Activated T-cell treated with anti-CD3 and anti-CD28 coated beads, Interleukin-2, amount 50 U/mL, for 4 hours (primary cell): ENCODE measurements around the gene HBB. TPM values are rescaled to one million over a fixed set of nuclear protein-coding genes. Genes with fewer than 3 reads are reported as not detected.
"Not testable (repeated sequence)": the region's sequence is repeated elsewhere in the genome, so short reads cannot be mapped to it uniquely, and the experiment has no call there.

ENCODE experiments used
- ATAC-seq, 2 donors: fragments of 200-7000 bp; cut with Tn5 transposase; one replicate each; pipeline ENCODE4 v1.10.0; 2021
- DNase-seq: peaks from one replicate; pipeline ENCODE4 v3.0.0-alpha.2; 2020
- H3K27me3 Mint-ChIP-seq: one replicate; pipeline ENCODE4 v1.8.0; 2021; ENCODE audit warnings: low read depth, mixed read lengths
- H3K36me3 Mint-ChIP-seq: one replicate; pipeline ENCODE4 v1.8.0; 2022; ENCODE audit warnings: mixed read lengths; ENCODE audit not compliant: insufficient read depth
- H3K4me1 Mint-ChIP-seq: one replicate; pipeline ENCODE4 v1.8.0; 2021; ENCODE audit warnings: low read depth, mixed read lengths
- H3K4me3 Mint-ChIP-seq: one replicate; pipeline ENCODE4 v1.8.0; 2021; ENCODE audit warnings: mild to moderate bottlenecking, moderate library complexity, mixed read lengths
- H3K9me3 Mint-ChIP-seq: one replicate; pipeline ENCODE4 v1.8.0; 2021; ENCODE audit warnings: mixed read lengths
- total RNA-seq, 3 donors: library from RNA; stranded (reverse); gene quantifications; one replicate each; pipeline ENCODE4 v1.2.1, GENCODE V29; 2021

The HBB gene
- not detected for total RNA-seq

DNA sequence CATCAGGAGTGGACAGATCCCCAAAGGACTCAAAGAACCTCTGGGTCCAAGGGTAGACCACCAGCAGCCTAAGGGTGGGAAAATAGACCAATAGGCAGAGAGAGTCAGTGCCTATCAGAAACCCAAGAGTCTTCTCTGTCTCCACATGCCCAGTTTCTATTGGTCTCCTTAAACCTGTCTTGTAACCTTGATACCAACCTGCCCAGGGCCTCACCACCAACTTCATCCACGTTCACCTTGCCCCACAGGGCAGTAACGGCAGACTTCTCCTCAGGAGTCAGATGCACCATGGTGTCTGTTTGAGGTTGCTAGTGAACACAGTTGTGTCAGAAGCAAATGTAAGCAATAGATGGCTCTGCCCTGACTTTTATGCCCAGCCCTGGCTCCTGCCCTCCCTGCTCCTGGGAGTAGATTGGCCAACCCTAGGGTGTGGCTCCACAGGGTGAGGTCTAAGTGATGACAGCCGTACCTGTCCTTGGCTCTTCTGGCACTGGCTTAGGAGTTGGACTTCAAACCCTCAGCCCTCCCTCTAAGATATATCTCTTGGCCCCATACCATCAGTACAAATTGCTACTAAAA is at the start of gene HBB:
Gene HBB (minus strand): TSS at position 340 of the 579 bp plus-strand sequence. CDS start 50 bp downstream, at position 290.
- H3K36me3 Mint-ChIP-seq: no peaks in the 10 kb centered on the region
- no peaks in the 10 kb centered on the region for H3K4me1 Mint-ChIP-seq
- no peaks in the 10 kb centered on the region for H3K27me3 Mint-ChIP-seq
- DNase-seq (no peak), ATAC-seq (no peak)
- H3K4me3 Mint-ChIP-seq: no peak within 1 kb of the TSS
- H3K9me3 Mint-ChIP-seq: no peaks in the 10 kb centered on the region

GRCh38 chr11:5275369-5276110 is 48.7 kb upstream of the HBB start:
- no peak for ATAC-seq
- Mint-ChIP-seq H3K4me3 (no peak overlapping the region), H3K36me3 (no peaks in the 10 kb centered on the region), H3K27me3 (peaks cover 2% of the 10 kb centered on the region), H3K9me3 (no peaks in the 10 kb centered on the region), H3K4me1 (no peaks in the 10 kb centered on the region)
- DNase-seq: no peak

GRCh38 chr11:5274395-5274794 is 47.5 kb upstream of the HBB start:
- no peaks in the 10 kb centered on the region for H3K9me3 Mint-ChIP-seq

DNA sequence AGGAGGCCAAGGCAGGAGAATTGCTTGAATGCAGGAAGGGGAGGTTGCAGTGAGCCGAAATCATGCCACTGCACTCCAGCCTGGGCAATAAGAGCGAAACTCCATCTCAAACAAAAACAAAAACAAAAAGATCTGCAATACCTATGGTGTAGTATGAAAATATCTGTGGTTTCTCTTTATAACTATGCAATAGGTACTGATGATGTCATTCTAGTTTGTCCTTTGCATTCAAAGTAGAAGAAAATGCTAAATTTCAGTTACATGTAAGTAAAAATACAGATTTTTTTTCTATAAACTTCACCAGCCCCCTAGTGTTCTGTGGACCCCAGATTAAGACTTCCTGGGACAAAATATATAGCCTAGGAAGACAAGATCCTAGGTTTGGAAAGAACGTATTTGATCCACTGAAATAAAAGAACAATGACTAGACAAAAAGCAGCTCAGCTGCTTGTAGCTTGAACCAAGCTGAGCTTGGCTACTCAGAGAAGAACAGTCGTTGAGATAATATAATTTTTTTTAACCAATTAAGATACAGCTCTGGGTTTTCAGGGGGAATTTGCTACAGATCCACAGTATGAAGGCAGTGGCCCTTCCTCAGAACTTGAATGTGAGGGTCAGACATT is 45.6 kb upstream of the HBB start:
- ATAC-seq (no peak), DNase-seq (no peak)
- Mint-ChIP-seq H3K9me3 (no peaks in the 10 kb centered on the region), H3K27me3 (peaks cover 2% of the 10 kb centered on the region), H3K4me3 (no peak overlapping the region), H3K36me3 (no peaks in the 10 kb centered on the region), H3K4me1 (no peaks in the 10 kb centered on the region)

More at GRCh38 chr11:5274395-5274794, 47.5 kb upstream of the HBB start:
- no peak for DNase-seq
- no peaks in the 10 kb centered on the region for H3K4me1 Mint-ChIP-seq
- ATAC-seq: no peak
- H3K36me3 Mint-ChIP-seq: no peaks in the 10 kb centered on the region
- peaks cover 2% of the 10 kb centered on the region for H3K27me3 Mint-ChIP-seq
- H3K4me3 Mint-ChIP-seq: no peak overlapping the region

- peaks cover 2% of the 10 kb centered on the region for H3K27me3 Mint-ChIP-seq
- H3K9me3 Mint-ChIP-seq: peaks cover 3% of the 10 kb centered on the region
- ATAC-seq: no peak
Observed at GRCh38 chr11:5269715-5270147, 42.9 kb upstream of the HBB start, which contains the start of gene HBE1. Gene HBE1, minus strand, starts transcription at chr11:5269945. Its CDS starts 55 bp downstream, at chr11:5269890.

GRCh38 chr11:5267033-5267563 is 40.2 kb upstream of the HBB start:
- H3K36me3 Mint-ChIP-seq: no peaks in the 10 kb centered on the region
- H3K4me1 Mint-ChIP-seq: no peaks in the 10 kb centered on the region
- no peak for DNase-seq
- ATAC-seq: no peak
- H3K4me3 Mint-ChIP-seq: no peak overlapping the region
- H3K9me3 Mint-ChIP-seq: peaks cover 3% of the 10 kb centered on the region
- peaks cover 2% of the 10 kb centered on the region for H3K27me3 Mint-ChIP-seq

More at GRCh38 chr11:5269715-5270147, 42.9 kb upstream of the HBB start, which contains the start of gene HBE1:
- DNase-seq: no peak
- no peaks in the 10 kb centered on the region for H3K36me3 Mint-ChIP-seq
- no peaks in the 10 kb centered on the region for H3K4me1 Mint-ChIP-seq
- H3K4me3 Mint-ChIP-seq: no peak within 1 kb of the TSS

DNA sequence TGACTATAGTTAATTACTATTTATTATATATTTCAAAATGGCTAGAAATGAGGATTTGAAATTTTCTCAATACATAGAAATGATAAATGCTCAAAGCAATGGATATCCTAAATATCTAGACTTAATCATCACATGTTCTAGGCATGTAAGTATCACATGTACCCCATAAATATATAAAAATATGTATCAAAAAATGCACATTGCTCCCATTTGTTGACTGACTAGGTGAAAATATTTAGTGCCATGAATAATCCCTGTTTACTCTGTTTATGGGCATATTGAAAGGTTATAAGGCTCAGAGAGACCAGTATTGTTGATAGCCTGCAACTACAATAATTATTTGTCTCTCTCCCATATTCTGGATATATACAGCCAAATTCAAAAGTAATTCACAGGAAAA is 39.7 kb upstream of the HBB start:
- ATAC-seq (no peak), DNase-seq (no peak)
- Mint-ChIP-seq H3K4me3 (no peak overlapping the region), H3K4me1 (no peaks in the 10 kb centered on the region), H3K9me3 (peaks cover 3% of the 10 kb centered on the region), H3K36me3 (no peaks in the 10 kb centered on the region), H3K27me3 (peaks cover 2% of the 10 kb centered on the region)

DNA sequence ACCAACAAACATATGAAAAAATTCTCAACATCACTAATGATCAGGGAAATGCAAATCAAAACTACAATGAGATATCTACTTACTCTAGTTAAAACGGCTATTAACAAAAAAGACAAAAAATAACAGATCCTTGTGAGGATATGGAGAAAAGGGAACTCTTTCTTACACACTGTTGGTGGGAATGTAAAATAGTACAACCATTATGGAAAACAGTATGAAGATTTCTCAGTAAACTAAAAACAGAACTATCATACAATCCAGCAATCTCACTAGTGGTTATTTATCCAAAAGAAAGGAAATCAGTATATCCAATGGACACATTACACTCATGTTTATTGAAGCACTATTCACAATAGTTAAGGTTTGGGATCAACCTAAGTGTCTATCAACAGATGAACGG is 39.0 kb upstream of the HBB start:
- Mint-ChIP-seq H3K27me3 (no peaks in the 10 kb centered on the region), H3K9me3 (peaks cover 3% of the 10 kb centered on the region), H3K36me3 (no peaks in the 10 kb centered on the region), H3K4me3 (no peak overlapping the region), H3K4me1 (no peaks in the 10 kb centered on the region)
- no peak for DNase-seq
- ATAC-seq: no peak

DNA sequence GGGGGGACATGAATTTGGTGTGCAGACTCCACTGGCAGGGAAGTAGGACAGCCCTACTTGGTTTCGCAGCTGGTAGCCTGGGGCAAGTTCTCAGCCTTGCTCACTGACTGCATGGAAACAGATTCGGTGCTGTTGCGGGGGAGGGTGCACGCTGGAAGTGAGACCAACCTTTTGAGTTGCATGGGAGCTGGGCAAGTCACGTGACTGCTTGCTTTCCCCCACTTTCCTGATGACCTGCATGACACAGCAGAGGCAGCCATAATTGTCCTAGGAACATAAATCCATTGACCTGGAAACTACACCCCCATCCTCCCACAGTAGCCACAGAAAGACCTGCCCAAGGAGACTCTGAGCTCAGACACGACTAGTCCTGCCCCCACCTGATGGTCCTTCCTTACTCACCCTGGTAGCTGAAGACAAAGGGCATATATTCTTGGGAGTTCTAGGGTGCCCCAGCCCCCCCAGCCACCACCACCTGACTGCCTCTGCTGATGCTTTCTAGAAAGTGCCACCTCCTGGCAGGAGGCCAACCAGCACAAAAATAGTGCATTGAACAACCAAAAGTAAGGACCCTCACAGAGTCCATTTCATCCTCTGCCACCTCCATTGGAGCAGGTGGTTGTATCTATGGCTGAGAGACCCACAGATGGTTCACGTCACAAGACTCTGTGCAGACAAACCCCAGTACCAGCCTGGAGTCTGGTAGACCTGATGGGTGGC is 31.8 kb upstream of the HBB start:
- DNase-seq: no peak
- Mint-ChIP-seq H3K36me3 (no peaks in the 10 kb centered on the region), H3K27me3 (peaks cover 2% of the 10 kb centered on the region), H3K4me3 (no peak overlapping the region), H3K9me3 (peaks cover 12% of the 10 kb centered on the region), H3K4me1 (no peaks in the 10 kb centered on the region)
- ATAC-seq: no peak

- Mint-ChIP-seq H3K4me1 (no peaks in the 10 kb centered on the region), H3K9me3 (peaks cover 12% of the 10 kb centered on the region), H3K36me3 (no peaks in the 10 kb centered on the region), H3K27me3 (peaks cover 2% of the 10 kb centered on the region), H3K4me3 (no peak overlapping the region)
- DNase-seq (no peak), ATAC-seq (no peak)
Observed at GRCh38 chr11:5257296-5257695, 30.4 kb upstream of the HBB start.

- H3K36me3 Mint-ChIP-seq, ATAC-seq, H3K27me3 Mint-ChIP-seq, H3K4me3 Mint-ChIP-seq, H3K9me3 Mint-ChIP-seq, DNase-seq, H3K4me1 Mint-ChIP-seq: not testable (repeated sequence)
Observed at GRCh38 chr11:5254646-5255413, 28.0 kb upstream of the HBB start, which contains the start of gene HBG2. Gene HBG2, minus strand, starts transcription at chr11:5254781. Its CDS starts 53 bp downstream, at chr11:5254728.

DNA sequence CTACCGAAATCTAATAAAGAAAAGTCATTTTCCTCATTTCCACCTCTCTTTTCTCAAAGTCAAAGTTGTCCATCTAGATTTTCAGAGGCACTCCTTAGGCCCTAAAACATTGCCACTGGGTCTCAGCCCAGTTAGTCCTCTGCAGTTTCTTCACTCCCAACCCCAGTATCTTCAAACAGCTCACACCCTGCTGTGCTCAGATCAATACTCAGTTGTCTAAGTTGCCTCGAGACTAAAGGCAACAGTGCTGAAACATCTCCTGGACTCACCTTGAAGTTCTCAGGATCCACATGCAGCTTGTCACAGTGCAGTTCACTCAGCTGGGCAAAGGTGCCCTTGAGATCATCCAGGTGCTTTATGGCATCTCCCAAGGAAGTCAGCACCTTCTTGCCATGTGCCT is 27.2 kb upstream of the HBB start:
- DNase-seq, ATAC-seq, H3K4me3 Mint-ChIP-seq, H3K36me3 Mint-ChIP-seq, H3K27me3 Mint-ChIP-seq, H3K4me1 Mint-ChIP-seq, H3K9me3 Mint-ChIP-seq: not testable (repeated sequence)

GRCh38 chr11:5253440-5253839 is 26.6 kb upstream of the HBB start:
- H3K36me3 Mint-ChIP-seq, H3K4me1 Mint-ChIP-seq, H3K27me3 Mint-ChIP-seq, H3K4me3 Mint-ChIP-seq, ATAC-seq, DNase-seq, H3K9me3 Mint-ChIP-seq: not testable (repeated sequence)
